ENCODE results near the gene ANAPC2. TPM values are rescaled to one million over a fixed set of nuclear protein-coding genes. Genes with fewer than 3 reads are reported as not detected.

ANAPC2 gene
- total RNA-seq, 1 experiment from 2014 or later, result 95.4 TPM

DNA sequence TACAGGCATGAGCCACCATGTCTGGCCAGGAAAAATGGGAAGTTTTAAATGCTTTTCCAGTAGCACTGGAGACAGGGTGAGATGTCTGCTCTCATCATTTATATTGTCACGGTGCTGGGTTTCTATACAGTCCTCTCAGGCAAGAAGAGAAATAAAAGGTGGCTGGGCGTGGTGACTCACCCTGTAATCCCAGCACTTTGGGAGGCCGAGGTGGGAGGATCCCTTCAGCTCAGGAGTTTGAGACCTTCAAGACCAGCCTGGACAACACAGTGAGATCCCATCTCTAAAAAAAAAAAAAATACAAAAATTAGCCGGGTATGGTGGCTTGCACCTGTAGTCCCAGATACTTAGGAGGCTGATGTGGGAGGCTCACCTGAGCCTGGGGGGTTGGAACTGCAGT, 54.2 kb downstream of the ANAPC2 start:
- peaks cover 10% of the 10 kb centered on the region for H3K79me2 ChIP-seq (ENCODE audit: low read depth)
- no peak overlapping the region for H2AFZ ChIP-seq
- TF ChIP-seq, protein P1, sequence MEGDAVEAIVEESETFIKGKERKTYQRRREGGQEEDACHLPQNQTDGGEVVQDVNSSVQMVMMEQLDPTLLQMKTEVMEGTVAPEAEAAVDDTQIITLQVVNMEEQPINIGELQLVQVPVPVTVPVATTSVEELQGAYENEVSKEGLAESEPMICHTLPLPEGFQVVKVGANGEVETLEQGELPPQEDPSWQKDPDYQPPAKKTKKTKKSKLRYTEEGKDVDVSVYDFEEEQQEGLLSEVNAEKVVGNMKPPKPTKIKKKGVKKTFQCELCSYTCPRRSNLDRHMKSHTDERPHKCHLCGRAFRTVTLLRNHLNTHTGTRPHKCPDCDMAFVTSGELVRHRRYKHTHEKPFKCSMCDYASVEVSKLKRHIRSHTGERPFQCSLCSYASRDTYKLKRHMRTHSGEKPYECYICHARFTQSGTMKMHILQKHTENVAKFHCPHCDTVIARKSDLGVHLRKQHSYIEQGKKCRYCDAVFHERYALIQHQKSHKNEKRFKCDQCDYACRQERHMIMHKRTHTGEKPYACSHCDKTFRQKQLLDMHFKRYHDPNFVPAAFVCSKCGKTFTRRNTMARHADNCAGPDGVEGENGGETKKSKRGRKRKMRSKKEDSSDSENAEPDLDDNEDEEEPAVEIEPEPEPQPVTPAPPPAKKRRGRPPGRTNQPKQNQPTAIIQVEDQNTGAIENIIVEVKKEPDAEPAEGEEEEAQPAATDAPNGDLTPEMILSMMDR (conservative IDR thresholded peaks at IDR 0.05), result no peak
- TF ChIP-seq EZH2 (IDR thresholded peaks at IDR 0.05; ENCODE audit: low read depth), result no peak
- H3K9me2 ChIP-seq (ENCODE audit: insufficient read depth), result no peaks in the 10 kb centered on the region
- intact Hi-C loops (cut with micrococcal nuclease; ENCODE audit: unreplicated experiment), result no loop called here
- ChIA-PET POLR2A (ENCODE audit: unreplicated experiment) (no interaction called here), CTCF (interaction anchor here (0.7 kb wide), 1 partner anchor 29 kb away, joined by 3 read pairs; no protein-coding TSS in a partner anchor)
- no peaks in the 10 kb centered on the region for H4K20me1 ChIP-seq (ENCODE audit: insufficient read depth)
- no peaks in the 10 kb centered on the region for H3K36me3 ChIP-seq (ENCODE audit: low read depth)
- H3K4me1 ChIP-seq (replicated peaks; ENCODE audit: insufficient read depth), result peaks cover 6% of the 10 kb centered on the region
- H3K4me2 ChIP-seq, result no peak overlapping the region
- no peak overlapping the region for H3K4me3 ChIP-seq
- H3K9me3 ChIP-seq (ENCODE audit: insufficient read depth, low read depth), result no peaks in the 10 kb centered on the region
- H3K27ac ChIP-seq, result no peak overlapping the region
- 0 out of 2 replicates have a peak, but pooled peaks cover 4% of the 10 kb centered on the region for H3K27me3 ChIP-seq (ENCODE audit: insufficient read depth, low read depth)
- no peak for DNase-seq
- no TSS peak for BruUV-seq (replicated peaks)
- H3F3A ChIP-seq (ENCODE audit: insufficient read depth, low read depth), result peaks cover 20% of the 10 kb centered on the region; the same call in 1 of the 2 replicates

DNA sequence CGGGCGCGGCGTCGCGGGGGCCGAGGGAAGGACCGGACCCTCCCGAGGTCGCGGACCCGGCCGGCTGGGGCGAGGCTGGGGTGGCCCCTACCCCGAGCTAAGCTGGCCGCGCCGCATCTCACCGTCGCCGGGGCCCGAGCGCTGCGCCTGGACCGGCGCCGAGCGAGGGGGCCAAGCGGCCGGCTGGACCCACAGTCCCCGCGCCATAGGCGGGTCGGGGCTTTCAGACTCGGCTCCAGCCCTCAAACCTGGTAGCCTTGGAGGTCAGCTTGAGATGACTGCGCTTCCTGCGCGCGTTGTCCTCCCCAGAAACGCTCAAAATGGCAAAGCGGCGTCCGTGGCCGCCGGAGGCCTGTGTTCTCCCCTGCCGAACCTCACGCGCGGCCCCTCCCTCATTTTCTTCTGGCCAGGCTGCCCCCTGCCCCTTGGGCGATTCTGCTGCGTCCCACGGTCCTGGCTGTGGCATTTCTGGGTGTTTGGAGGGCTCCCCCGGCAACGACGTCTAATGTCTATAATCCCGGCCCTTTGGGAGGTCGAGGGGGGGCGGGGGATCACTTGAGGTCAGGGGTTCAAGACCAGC, 58.1 kb downstream of the ANAPC2 start:
- Histone ChIP-seq H3K27ac (0 out of 2 replicates have a peak overlapping the region, but pooled peaks have one; percentile 23), H3K36me3 (ENCODE audit: low read depth) (no peaks in the 10 kb centered on the region), H3K4me1 (replicated peaks; ENCODE audit: insufficient read depth) (peaks cover 28% of the 10 kb centered on the region), H4K20me1 (ENCODE audit: insufficient read depth) (no peaks in the 10 kb centered on the region), H3K4me3 (peak overlapping the region; percentile 86), H2AFZ (peak overlapping the region; percentile 90), H3K79me2 (ENCODE audit: low read depth) (peaks cover 45% of the 10 kb centered on the region), H3F3A (ENCODE audit: insufficient read depth, low read depth) (peaks cover 26% of the 10 kb centered on the region; the same call in 1 of the 2 replicates), H3K27me3 (ENCODE audit: insufficient read depth, low read depth) (no peaks in the 10 kb centered on the region), H3K4me2 (peak overlapping the region; percentile 100), H3K9me2 (ENCODE audit: insufficient read depth) (no peaks in the 10 kb centered on the region), H3K9me3 (ENCODE audit: insufficient read depth, low read depth) (no peaks in the 10 kb centered on the region)
- ChIA-PET POLR2A (ENCODE audit: unreplicated experiment) (interaction anchor here (0.5 to 1.0 kb wide), 8 partner anchors 20 to 114 kb away, joined by 3 to 35 read pairs (median 5); no protein-coding TSS in a partner anchor), CTCF (interaction anchor here (0.6 kb wide), 3 partner anchors 97 to 187 kb away, joined by 3 to 6 read pairs (median 4); partner anchors contain the start of gene RNF224)
- intact Hi-C loops (cut with micrococcal nuclease; ENCODE audit: unreplicated experiment), result no loop called here
- DNase-seq, result peak in 1 of 2 experiments; percentile 32
- TSS peak; percentile 66 for BruUV-seq (replicated peaks)
- TF ChIP-seq, protein P1 (conservative IDR thresholded peaks at IDR 0.05), result no peak
- no peak for TF ChIP-seq EZH2 (IDR thresholded peaks at IDR 0.05; ENCODE audit: low read depth)

DNA sequence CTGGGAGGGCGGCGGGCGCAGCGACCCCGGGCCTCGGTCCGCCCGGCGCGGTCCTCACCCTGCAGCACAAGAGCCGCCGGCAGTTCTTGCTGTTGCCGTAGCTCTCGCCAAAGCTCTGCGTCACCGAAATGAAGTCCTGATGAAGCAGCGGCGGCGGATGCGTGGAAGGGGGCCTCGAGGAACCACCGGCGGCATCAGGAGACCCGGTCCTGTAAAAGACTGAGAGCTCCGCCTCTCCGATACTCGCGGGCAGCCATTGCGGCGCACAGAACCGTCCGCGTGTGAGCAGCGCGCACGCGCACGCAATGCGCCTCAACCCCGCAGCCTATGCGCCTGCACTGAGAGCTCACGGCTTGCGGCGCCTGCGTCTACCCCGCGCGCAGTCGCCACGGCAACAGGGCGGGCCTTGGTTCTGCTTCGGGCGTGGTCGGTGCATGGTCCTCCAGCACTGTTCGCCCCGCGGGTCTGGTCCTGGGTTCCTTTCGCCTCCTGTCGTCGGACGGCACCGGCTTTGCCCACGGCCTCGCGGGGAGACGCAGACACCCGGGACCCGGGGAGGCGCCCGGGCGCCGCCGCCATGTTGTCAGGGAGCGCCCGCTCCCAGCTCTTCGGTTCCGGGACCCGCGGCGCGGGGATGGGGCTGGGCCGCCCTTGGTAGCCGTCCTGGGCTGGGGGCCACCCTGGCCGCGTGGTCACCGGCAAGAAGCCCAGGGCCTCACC, 58.7 kb downstream of the ANAPC2 start:
- Histone ChIP-seq H2AFZ (peak overlapping the region; percentile 90), H3K4me3 (peak overlapping the region; percentile 86), H4K20me1 (ENCODE audit: insufficient read depth) (no peaks in the 10 kb centered on the region), H3K4me2 (peak overlapping the region; percentile 100), H3K9me3 (ENCODE audit: insufficient read depth, low read depth) (no peaks in the 10 kb centered on the region), H3K27me3 (ENCODE audit: insufficient read depth, low read depth) (no peaks in the 10 kb centered on the region), H3K4me1 (replicated peaks; ENCODE audit: insufficient read depth) (peaks cover 28% of the 10 kb centered on the region), H3F3A (ENCODE audit: insufficient read depth, low read depth) (peaks cover 23% of the 10 kb centered on the region; the same call in 1 of the 2 replicates), H3K27ac (peak overlapping the region; percentile 54), H3K36me3 (ENCODE audit: low read depth) (no peaks in the 10 kb centered on the region), H3K9me2 (ENCODE audit: insufficient read depth) (no peaks in the 10 kb centered on the region), H3K79me2 (ENCODE audit: low read depth) (peaks cover 45% of the 10 kb centered on the region)
- intact Hi-C loops (cut with micrococcal nuclease; ENCODE audit: unreplicated experiment), result loop anchor here (2.0 to 5.0 kb wide), 3 partner anchors 38 to 69 kb away; partner anchors contain the start of genes ANAPC2 and SSNA1
- ChIA-PET POLR2A (ENCODE audit: unreplicated experiment) (interaction anchor here (0.6 to 1.0 kb wide), 7 partner anchors 20 to 513 kb away, joined by 3 to 12 read pairs (median 4); no protein-coding TSS in a partner anchor), CTCF (interaction anchor here (0.5 to 0.7 kb wide), 6 partner anchors 22 to 186 kb away, joined by 3 to 10 read pairs (median 6); partner anchors contain the start of gene RNF224)
- peak; percentile 76 to 93 for DNase-seq
- TF ChIP-seq EZH2 (IDR thresholded peaks at IDR 0.05; ENCODE audit: low read depth), result no peak
- TF ChIP-seq, protein P1 (conservative IDR thresholded peaks at IDR 0.05), result no peak
- BruUV-seq (replicated peaks), result no TSS peak

Data from PC-9 (cell line).